Stimulated activated CD4-positive, alpha-beta T cell treated with anti-CD3 and anti-CD28 coated beads, Interleukin-12 subunit alpha, Interleukin-12 subunit beta, amount 100 ng/mL, for 48 hours (primary cell): ENCODE measurements around the gene CFAP251.
"Not testable (repeated sequence)": the region's sequence is repeated elsewhere in the genome, so short reads cannot be mapped to it uniquely, and the experiment has no call there.

Experiments
- DNase-seq, 3 donors: peaks; one replicate each; pipeline ENCODE4 v3.0.0-alpha.2; 2020; ENCODE audit warnings: low read depth in 2 of 3, low spot score in 1 of 3

CFAP251 gene

DNA sequence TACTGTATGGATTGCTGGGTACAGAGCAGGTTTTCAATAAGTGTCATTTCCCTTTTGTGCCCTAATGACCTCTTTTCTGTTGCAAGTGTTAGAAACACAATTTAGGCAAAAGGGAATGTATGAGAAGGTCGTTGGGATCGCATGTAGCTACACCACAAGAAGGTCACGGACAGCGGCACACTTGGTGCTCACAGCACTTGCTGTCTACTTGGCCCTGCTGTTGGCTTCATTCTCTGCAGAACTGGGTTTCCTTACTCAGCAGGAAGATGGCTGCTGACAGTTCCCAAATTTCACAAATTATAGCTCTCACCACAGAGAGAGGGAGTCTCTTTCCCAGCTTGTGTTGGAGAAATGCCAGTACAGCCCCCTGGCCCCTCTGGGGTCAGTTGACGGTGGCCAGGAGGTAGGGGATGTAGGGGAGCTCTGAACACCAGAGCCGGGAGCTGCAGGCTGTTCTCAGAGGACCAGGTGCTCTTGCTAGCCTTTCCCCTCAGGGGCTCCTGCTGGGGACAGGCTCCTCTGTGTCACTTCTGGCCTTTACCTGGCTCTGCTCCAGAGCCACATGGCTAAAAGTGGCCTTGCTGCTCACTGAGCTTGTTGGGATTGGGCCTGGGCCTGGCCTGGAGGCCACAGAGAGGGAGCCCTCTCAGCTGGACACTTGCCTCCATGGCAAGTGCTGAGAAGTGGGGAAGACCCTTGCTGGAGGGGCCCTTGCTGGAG lies 52.3 kb downstream of the CFAP251 start:
- DNase-seq, result no peak

DNA sequence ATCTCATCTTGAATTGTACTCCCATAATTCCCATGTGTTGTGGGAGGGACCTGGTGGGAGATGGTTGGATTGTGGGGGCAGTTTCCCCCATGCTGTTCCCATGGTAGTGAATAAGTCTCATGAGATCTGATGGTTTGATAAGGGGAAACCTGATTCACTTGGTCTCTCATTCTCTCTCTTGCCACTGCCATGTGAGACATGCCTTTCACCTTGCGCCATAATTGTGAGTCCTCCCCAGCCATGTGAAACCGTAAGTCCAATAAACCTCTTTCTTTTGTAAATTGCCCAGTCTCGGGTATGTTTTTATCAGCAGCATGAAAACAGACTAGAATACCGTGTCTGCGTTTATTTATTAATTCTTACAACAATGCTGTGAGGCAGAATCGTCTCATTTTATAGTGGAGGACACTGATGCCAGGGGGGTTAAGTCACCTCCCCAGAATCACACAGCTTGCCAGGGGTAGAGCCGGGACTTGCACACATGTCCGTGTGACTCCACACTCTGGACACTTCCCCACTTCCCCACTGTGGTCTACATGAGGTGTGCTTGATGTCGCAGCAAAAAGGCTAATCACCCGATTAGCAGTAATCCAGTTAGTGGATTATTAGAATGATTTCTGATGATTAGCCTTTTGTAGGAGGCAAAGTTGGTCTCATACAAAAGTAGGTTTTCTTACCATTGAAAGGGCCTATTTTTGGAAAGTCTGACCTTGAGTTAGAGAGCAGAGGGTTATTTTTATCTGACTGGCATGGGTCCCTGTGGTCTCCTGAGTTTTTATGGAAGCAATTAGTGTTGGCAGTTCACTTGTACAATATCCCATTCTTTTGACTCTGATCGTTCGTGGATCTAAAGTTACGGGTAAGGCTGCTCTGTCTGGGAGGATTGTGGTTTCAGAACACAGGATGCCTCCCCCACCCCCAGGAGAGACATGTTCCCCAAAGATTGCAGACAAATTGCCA lies 55.9 kb downstream of the CFAP251 start:
- DNase-seq, result no peak

GRCh38 chr12:121975021-121975420 lies 56.6 kb downstream of the CFAP251 start:
- DNase-seq, result no peak

GRCh38 chr12:121976950-121977349 lies 58.6 kb downstream of the CFAP251 start:
- no peak for DNase-seq

DNA sequence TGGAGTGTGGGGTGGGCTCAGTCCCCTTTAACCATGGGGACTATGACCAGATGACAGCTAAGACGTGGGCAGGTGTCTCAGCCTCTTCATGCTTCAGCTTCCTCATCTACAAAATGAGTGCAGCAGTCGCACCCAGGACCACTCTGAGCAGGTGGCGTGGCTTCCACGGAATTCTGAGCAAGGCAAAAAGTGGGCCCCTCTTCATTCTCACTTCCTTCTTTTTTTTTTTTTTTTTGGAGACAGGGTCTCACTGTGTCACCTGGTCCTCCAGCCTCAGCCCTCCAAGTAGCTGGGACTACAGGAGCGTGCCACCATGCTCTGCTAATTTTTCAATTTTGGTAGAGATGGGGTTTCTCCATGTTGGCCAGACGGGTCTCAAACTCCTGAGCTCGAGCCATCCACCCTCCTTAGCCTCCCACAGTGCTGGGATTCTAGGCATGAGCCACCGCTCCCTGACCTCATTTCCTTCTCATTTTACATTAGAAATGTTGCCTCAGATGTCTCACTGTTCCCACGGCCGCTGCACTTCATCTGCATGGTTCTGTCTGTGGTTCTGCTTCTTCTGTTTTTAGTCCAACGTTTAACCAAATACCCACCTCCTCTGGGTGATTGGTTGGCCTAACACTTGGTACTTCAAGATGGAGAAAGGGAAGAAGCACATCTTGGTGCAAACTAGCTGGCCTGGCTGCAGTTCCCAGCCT lies 61.9 kb downstream of the CFAP251 start:
- no peak for DNase-seq

DNA sequence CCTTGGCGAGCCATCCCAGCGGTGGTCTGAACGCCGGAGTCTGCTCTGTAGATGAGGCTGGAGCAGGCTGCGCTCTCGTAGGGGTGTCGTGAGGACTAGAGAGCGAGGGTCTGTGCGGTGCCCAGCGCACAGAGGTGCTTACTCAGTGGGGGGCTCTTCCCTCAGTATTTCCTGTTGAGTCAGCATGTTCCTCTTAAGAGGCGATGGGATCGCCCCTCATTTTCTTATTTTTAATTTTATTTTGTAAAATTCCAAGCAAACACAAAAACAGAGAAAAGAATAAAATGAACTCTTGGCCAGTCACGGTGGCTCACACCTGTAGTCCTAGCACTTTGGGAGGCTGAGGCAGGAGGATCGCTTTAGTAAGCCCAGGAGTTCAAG lies 62.5 kb downstream of the CFAP251 start:
- DNase-seq, result no peak

- no peak for DNase-seq
Observed at GRCh38 chr12:121981456-121981855, 63.1 kb downstream of the CFAP251 start.

- DNase-seq, result no peak
Observed at GRCh38 chr12:121982950-121983349, 64.6 kb downstream of the CFAP251 start.

GRCh38 chr12:121983536-121984210 lies 65.3 kb downstream of the CFAP251 start:
- no peak for DNase-seq

GRCh38 chr12:121986489-121987245 lies 68.3 kb downstream of the CFAP251 start:
- no peak for DNase-seq

DNA sequence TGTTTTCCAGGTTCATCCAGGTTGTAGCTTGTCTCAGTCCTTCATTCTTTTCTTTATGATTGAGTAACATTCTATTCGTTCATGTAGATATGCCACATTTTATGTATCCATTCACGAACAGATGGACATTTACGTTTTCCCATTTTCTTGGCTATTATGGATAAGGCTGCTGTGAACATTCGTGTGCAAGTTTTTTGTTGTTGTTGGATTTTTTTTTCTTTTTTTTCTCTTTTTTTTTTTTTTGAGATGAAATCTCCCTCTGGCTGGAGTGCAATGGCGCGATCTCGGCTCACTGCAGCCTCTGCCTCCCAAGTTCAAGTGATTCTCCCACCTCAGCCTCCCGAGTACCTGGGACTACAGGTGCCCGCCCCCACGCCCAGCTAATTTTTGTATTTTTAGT lies 70.1 kb downstream of the CFAP251 start:
- DNase-seq, result not testable (repeated sequence)

- DNase-seq, result no peak
Observed at GRCh38 chr12:121989276-121990113, 71.1 kb downstream of the CFAP251 start.

DNA sequence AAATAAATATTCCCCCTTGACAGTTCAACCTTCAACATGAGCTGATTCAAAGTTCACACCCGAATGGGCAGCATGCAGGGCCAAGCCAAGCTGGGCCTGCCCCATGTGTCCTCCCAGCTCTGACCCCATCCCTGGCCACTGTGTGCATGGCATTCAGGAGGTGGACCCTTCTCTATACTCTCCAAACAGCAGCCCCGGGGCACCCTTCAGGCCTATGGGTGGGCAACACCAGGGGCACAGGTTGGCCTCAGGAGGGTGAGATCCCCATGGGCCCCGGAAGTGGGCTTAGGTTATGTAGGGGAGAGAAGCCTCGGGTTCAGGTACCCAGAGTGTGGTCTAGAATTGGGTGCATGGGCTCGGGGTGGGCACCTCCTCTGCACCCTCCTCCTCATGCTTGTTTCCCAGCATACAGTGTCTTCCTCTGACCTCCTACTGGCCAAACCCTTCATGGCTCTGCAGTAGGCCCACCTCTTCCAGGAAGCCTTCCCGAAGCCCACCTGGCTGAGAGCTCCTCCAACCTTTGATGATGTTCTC lies 71.8 kb downstream of the CFAP251 start:
- DNase-seq, result no peak

DNA sequence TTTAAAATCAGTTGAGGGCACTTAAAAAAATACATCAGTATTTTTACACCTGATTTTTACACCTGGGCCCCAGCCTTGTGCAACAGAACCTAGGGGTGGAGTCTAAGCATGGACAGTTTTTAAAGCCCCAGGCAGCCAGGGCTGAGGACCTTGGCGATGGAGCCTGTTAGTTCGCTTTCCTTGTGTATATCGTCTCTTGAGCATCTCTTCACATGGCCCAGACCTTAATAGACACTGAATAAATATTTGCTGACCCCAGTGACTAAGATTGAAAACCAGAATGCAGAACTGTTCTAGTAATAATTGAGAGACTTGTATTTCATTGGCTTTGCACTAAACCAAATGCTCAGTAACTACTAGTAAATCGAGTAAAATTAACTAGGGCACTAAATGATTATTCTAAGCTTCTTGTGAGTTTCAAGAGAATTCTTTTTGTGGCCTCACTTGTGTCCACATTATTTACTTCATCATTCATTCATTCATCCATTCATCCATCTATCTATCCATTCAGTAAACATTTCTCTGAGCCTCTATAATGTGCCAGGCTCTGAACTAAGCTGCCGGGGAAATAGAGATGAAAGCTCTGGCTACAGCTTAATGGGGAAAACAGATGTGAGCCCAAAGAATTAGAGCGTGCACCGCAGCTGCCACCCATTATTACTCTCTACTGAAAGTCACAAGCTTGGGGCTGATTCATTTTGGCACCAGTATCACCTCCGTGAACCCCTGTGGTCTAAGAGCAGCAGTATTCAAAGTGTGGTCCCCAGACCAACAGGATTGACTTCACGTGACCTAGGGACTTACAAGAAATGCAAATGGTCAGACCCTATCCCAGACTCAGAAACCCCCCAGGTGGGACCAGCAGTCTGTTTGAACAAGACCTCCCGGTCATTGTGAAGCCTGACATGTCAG lies 72.6 kb downstream of the CFAP251 start:
- peak; percentile 27 to 32 (median 28) for DNase-seq

- DNase-seq, result peak; percentile 50 to 63 (median 63)
Observed at GRCh38 chr12:121992059-121992879, 73.9 kb downstream of the CFAP251 start.

- no peak for DNase-seq
Observed at GRCh38 chr12:121996050-121996944, 77.9 kb downstream of the CFAP251 start.
